GM21381 (cell line): ENCODE measurements around the gene CDK5RAP3.
"Not testable (repeated sequence)": the region's sequence is repeated elsewhere in the genome, so short reads cannot be mapped to it uniquely, and the experiment has no call there.

ENCODE experiments used
- ATAC-seq: cut with Tn5 transposase; IDR thresholded peaks from one replicate; pipeline ENCODE4 v1.9.1; 2021; ENCODE audit warnings: mild to moderate bottlenecking, moderate library complexity; ENCODE audit not compliant: unreplicated experiment

Gene CDK5RAP3, protein sequence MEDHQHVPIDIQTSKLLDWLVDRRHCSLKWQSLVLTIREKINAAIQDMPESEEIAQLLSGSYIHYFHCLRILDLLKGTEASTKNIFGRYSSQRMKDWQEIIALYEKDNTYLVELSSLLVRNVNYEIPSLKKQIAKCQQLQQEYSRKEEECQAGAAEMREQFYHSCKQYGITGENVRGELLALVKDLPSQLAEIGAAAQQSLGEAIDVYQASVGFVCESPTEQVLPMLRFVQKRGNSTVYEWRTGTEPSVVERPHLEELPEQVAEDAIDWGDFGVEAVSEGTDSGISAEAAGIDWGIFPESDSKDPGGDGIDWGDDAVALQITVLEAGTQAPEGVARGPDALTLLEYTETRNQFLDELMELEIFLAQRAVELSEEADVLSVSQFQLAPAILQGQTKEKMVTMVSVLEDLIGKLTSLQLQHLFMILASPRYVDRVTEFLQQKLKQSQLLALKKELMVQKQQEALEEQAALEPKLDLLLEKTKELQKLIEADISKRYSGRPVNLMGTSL

DNA sequence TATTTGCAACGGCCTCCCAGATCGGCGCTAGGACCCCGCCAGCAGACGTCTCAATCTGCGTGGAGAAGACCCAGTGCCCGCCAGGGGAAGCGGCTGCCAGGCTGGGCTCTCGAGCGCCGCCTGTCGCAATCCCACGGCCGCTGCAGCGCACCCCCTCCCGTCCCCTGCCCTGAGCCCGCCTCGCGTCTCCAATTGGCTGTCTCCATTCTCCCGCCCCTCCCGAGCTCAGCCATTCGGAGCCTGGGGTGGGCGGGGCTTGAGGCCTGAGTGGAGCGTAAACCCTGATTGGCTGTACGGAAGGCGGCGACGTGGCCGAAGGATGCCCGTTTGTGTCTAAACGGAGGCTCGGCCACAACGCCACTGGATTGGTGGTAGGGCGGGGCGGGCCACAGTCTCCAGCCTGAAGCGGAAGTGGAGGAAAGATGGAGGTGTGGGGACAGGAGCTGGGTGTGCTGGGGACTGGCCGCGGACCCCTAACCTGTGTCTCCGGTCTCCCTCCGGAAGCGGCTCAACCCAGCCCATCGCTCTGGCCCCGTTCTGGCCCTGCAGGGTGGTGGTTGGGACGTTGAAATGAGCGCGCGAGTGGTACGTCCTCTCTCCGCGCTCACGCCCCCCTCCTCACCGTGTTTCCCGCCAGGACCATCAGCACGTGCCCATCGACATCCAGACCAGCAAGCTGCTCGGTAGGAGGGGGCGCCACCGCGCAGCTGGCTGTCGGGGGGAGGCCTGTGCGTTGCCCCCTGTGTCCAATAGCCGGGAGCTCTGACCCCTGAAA lies at the start of gene CDK5RAP3:
Gene CDK5RAP3, plus strand, starts transcription at position 389 of the 775 bp plus-strand sequence. Its CDS starts 34 bp downstream, at position 423.
- ATAC-seq: peak; percentile 93

DNA sequence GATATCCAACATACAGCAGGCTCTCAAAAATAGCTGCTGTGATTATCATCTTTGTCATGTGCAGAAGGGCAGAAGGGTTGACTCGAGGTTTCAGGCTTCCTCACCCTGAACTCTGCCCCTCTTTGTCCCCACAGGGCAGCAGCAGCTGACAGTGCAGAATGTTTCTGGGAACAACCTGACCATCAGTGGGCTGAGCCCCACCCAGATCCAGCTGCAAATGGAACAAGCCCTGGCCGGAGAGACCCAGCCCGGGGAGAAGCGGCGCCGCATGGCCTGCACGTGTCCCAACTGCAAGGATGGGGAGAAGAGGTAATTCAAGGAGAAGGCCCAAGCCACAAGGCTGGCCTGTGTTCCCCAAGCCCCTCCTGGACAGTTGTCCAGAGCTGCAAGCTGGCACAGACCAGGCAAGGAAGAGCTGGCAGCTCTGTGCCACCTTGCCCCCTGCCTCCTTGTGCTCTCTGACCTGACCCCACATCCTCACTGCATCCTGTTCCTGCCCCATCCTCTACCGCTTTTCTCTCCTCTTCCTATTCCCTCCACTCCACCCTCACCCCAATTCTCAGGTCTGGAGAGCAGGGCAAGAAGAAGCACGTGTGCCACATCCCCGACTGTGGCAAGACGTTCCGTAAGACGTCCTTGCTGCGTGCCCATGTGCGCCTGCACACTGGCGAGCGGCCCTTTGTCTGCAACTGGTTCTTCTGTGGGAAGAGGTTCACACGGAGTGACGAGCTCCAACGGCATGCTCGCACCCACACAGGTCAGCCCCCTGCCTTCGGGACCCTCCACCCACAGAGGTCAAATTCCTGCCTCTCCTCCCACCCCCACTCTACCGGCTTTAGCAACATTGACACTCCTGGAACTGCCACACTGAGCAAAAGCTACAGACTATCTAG lies 45.9 kb upstream of the CDK5RAP3 start:
- ATAC-seq: no peak

DNA sequence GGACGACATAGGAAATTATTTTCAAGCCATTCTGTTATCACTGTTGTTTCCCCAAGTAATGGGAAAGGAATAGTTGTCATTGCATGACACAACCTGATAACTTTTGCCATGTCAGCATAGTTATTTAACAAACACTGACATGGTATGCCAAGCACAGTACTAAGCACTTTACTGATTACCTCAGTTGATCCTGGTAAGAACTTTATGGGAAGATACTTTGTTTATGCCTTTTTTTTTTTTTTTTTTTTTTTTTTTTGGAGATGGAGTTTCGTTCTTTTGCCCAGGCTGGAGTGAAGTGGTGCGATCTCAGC lies 45.3 kb upstream of the CDK5RAP3 start:
- ATAC-seq: no peak

DNA sequence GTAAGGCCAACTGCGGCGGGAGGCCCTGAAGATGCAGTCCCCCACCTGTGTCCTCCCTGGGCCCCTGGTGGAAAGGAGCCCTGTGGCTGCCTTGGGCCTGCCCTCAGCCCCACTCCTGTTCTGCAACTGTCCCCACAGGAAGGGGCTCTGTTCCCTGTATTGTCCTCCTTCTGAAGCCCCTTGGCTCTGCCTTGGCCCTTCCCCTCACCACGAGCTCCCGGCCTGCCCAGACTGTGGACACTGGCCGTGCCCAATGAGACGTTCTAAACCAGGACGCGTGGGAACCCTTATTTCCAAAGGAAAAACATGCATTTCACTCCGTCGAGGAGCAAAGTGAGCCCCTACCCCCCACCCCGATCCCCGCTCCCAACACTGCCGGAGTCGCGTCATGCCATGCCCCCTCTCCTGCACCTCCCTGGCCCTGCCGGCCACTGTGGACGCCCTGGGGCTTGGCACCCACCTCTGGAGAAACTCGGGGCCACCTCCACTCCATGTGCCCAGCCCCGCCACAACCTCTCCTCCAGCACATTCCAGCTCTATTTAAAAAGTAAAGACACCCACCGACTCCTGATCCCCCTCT lies 43.0 kb upstream of the CDK5RAP3 start:
- no peak for ATAC-seq

DNA sequence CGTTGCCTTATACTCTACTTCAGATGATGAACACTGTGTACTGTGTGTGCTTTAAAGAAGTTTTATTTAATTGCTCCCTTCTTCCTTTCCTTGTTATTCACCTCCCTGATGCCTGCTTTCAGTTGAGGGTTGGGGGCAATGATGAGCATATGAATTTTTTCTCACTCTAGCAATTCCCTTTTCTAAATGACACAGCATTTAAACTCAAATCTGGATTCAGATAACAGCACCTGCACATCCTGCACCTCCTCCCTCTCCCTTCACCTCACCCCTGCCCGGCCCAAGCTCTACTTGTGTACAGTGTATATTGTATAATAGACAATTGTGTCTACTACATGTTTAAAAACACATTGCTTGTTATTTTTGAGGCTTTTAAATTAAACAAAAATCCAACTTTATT lies 42.5 kb upstream of the CDK5RAP3 start:
- ATAC-seq: no peak

DNA sequence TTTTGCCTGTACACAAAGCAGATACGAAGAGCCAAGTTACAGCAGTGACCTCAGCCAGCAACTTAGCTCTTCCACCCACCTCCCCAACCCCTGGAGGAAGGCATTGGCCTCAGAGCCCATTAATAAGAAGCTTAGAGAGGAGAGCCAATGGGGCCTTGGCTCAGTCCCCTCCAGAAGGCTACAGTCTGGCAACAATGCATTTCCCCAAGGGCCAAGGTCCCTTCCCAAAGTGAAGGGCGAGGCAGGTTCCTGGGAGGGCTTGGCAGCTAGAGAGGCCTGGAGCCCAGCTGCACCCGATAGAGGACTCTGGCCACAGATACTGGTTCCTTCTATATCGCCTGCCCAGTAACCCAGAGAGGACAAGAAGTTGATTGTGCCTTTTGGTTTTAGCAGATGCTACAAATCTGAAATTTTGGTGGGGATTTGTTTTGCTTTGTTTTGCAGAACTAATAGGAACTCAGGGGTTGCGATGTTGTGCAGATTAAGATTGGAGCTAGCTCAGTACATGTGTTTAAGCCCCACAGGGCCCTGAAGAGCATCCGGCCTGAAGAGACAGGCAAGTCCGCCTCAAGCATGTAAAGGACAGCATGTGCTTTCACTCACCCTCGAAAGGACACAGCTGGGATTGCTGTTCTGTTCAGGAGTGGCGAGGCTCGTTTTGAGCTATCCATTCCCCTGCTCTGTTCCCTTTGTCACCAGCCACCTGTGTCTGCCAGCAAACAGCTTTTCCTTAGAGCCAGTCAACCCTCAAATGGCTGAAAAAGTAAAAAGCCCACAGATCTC lies 41.5 kb upstream of the CDK5RAP3 start:
- ATAC-seq: no peak

DNA sequence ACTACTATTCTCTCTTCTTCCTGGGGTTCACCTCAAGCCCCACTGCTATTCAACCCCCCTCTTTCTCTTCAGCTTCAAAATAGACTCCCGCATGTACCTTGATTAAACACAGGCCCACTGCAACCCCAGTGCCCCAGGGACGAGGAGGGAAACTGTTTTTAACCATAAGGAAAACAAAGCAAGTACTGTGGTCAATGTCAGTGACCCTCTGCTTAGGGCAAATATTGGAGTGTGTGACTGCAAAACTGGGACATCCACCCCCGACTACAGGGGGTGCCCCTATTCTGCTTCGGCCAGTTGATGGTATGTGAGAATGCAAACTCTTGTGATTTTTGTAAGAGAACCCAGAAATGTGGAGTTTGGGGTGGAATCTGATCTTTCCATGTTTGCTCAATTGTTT lies 39.1 kb upstream of the CDK5RAP3 start:
- no peak for ATAC-seq

DNA sequence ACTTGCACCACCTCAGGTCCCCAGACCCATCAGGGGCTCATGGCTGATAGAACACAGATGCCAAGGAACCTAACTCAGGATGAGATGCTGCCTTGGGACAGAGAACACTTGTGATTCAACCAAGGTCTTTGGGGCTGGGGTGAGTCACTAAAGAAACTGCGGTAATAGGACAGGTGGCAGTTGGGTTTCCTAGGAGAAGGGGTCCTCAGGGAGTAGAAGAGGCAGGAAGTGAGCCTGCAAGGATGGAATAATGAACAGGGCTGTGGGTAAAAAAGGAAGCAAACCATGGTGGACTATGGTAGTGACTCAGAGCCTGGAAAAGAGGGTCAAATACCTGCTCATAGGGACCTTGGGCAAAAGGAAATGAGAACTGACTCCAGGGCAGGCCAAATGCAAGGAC lies 36.1 kb upstream of the CDK5RAP3 start:
- no peak for ATAC-seq

DNA sequence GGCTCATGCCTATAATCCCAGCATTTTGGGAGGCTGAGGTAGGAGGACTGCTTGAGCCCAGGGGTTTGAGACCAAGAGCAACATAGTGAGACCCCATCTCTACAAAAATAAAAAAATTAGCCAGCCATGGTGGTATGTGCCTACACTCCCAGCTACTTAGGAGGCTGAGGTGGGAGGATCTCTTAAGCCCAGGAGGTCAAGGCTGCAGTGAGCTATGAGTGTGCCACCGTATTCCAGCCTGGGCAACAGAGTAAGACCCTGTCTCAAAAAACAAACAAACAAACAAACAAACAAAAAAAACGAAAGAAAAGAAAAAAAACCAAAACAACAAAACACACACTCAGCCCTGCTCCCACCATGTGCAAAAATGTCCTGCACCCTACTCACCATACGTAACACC lies 35.4 kb upstream of the CDK5RAP3 start:
- not testable (repeated sequence) for ATAC-seq

DNA sequence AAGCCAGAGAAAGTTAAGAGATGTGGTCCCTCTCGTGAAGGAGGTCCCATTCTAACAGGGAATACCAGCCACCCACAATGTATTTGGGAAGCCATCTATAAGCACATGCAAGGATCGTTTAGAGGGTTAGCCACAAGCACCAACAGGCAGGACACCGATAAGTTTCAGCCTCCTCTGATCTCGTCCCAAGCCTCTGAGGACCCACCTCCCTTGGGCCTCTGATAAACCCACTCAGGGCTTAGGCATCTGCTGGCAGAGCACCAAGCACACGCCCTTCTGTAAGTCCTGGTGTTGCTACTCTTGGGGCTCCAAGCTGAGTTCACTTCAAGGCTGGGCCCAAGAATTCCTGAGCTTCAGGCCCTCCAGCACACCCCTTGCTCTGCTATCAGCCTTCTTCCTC lies 35.0 kb upstream of the CDK5RAP3 start:
- ATAC-seq: no peak

DNA sequence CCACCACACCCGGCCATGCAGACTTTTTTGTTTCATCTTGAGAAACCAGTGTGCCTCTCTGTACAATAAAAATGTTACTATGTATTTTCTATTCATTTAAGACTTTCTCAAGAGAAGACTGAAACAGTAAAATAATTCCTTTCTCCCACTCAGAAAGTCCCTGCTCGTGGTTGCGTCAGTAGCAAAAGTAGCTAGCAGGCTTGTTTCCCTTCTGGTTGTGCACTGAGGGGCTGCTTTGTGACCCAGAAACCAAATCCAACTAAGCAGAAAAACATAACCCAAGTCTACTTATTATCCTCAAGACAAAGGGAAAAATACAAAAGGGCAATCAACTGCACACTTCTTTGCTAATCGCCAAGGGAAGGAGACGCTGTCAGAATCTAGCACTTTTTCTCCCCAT lies 33.0 kb upstream of the CDK5RAP3 start:
- no peak for ATAC-seq

DNA sequence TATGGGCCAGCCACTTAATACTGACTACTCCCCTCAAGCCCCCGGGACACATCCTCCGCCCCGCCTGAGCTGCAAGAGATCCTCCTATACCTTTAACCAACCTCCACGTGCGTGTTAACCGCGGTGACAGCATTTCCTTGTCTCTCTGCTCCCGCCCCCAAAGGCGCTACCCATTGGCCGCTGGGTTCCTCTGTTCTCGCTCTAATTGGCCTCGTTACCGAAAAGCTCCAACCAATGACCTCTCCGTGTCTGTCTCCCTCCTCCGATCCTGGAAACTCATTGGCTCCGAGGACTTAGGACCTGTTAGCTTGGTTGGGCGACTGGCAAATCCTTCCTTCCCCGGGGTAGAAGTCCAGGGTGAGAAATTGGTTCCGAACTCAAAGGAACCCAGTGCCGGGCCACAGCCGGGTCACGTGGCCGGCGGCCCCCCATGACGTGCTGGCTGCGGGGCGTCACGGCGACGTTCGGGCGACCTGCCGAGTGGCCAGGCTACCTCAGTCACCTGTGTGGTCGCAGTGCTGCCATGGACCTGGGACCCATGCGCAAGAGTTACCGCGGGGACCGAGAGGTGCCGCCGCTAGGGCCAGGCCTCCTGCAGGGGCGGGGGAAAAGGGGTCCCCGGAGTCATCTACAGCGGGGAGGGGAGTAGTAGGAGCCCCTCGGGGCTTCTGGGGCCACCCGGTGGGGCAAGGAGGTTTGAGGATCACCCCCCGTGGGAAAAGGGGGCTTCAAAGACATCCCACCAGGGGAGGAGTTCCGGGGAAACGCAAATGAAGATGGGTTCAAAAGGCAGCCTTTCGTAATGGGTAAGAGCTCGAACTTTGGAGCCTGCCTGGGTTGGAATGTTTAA lies 29.4 kb upstream of the CDK5RAP3 start, which contains the start of gene PNPO:
Gene PNPO, plus strand, starts transcription at position 326 of the 850 bp plus-strand sequence. Its CDS starts 105 bp downstream, at position 431.
- peak; percentile 93 for ATAC-seq

DNA sequence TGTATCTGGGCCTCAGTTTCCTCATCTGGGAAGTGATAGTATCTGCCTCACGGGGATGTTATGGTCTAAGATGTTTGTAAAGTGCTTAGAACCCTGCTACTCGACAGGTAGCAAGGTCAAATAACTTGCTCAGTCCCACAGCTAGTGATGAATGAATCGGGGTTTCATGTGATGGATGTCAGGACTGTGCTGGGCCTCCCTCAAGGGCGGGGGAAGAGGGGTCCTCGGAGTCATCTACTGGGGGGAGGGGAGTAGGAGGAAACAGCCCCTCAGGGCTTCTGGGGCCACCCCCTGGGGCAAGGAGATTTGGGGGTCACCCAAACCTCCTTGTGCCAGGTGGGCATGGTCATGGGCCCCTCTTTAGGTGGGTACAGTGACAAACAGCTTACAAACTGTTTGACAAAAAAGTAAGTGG lies 28.8 kb upstream of the CDK5RAP3 start:
- no peak for ATAC-seq

DNA sequence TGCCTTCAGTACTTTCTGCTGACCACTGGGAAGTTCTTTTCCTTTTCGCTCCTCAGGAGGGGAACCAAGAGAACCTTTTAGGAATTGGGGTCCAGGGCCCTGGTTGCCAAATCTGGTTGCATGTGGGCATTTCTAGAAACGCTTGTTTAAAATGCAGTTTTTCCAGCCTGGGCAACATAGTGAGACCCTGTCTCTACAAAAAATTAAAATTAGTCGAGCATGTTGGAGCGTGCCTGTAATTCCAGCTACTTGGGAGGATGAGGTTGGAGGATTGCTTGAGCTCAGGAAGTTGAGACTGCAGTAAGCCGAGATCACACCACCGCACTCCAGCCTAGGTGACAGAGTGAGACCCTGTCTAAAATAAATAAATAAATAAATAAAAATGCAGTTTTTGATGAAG lies 28.3 kb upstream of the CDK5RAP3 start:
- no peak for ATAC-seq

DNA sequence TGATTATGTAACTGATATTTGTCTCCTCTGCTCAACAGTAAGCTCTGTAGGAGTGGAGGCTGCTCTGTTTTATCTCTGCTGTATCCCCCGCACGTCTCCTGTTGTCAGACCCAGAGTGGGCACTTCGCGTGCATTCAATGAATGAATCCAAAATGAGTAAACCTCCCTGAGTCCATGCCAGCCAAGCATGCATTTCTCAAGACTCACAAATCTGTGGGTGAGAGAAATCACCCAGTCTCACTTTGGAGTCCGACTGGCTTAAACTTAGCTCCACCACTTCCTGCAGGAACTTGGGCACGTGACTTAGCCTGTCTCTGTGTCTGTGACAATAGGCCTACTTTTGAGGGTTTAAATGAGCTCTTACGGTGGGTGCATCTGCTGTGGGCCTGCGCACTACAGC lies 25.8 kb upstream of the CDK5RAP3 start:
- ATAC-seq: no peak

DNA sequence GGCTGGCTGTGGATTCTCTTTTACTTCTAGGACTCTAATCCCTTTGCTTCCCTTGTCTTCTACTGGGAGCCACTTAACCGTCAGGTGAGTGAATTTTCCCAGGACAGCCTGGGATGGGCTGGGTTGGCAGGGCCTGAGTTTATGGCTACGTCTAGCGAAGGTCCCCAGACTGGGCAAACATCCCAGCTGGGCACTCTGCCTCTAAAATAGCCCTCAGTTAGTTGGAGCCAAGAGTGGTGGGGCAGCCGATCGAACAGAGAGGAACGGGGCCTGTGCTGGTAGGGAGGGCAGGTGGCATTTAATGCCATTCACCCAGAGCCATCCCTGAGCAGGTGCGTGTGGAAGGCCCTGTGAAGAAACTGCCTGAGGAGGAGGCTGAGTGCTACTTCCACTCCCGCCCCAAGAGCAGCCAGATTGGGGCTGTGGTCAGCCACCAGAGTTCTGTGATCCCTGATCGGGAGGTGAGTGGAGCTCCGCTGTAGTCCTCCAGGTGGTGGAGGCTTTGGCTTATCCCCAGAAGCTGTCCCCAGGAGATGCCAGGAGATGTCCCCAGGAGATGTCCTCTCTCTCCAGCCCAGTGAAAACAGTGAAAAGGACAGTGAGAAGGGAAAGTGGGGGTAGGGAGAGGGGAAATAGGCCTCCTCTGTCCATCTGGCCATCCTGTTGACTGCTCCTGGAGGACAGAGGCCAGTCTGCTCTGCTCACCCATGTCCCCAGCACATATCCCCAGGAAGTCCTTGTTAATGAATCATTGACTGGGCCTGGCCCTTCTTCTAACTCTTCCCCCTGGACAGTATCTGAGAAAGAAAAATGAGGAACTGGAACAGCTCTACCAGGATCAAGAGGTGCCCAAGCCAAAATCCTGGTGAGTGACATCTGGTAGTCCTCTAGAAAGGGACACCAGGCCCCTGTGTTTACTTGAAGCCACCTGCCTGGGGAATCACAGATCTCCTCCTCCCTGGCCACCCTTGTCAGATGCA lies 25.1 kb upstream of the CDK5RAP3 start:
- ATAC-seq: no peak

DNA sequence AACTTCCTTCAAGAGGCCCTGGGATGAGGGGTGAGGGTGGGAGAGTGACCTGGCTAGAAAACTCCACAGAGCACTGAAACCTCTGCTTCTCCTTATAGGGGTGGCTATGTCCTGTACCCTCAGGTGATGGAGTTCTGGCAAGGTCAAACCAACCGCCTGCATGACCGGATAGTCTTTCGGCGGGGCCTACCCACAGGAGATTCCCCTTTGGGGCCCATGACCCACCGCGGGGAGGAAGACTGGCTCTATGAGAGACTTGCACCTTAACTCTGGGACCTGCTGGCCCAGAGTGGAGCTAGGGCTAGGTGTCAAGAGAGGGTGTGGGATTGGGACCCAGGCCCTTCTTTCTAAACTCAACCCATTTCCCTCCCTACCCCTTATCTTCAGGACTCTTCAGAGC lies 24.4 kb upstream of the CDK5RAP3 start:
- ATAC-seq: no peak

DNA sequence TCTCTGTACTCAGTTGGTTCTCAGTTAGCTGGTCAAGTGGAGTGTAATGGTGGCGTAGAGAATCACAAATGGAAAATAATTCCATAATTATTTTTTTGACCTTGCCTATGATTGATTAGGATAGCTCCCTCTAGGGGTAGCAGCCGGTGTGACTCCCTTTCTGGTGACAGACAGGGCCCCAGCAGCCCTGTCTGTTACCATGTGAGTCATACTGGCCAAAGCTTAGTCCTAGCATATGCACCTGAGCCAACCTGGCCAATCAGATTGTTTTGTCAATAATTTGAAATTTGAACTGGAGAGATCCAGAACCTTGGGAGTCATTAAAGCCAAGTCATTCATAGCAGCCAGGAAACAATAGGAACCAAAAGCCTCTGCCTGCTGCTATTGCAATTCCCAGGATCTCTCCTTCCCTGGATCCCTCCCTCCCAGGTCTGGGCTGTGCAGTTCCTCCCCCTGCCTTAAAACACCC lies 23.9 kb upstream of the CDK5RAP3 start:
- no peak for ATAC-seq
